RWPE2 (cell line): ENCODE data around the gene PLEKHA5.
A peak's percentile ranks its signal among the peaks of the same experiment; 100 is the strongest.

Source experiments
- ATAC-seq: fragments of 200-7000 bp; cut with Tn5 transposase; 3 replicates; pipeline ENCODE4 v1.9.1; 2021; ENCODE audit warnings: low read depth
- DNase-seq: peaks from one replicate; pipeline ENCODE4 v3.0.0-alpha.2; 2020; ENCODE audit warnings: low spot score
- H3K27ac ChIP-seq: fragments of 450-650 bp; 2 replicates; pipeline ENCODE4 v1.5.1; 2017; ENCODE audit warnings: mild to moderate bottlenecking; ENCODE audit not compliant: poor library complexity, severe bottlenecking
- H3K27me3 ChIP-seq: fragments of 250-450 bp; sonication (Bioruptor Pico); 2 replicates; pipeline ENCODE4 v1.5.1; 2021; ENCODE audit warnings: mild to moderate bottlenecking, moderate library complexity; ENCODE audit not compliant: insufficient read depth, poor library complexity, severe bottlenecking
- H3K36me3 ChIP-seq: fragments of 250-450 bp; sonication (Bioruptor Pico); 2 replicates; pipeline ENCODE4 v1.5.1; 2020; ENCODE audit warnings: low read depth, mild to moderate bottlenecking, moderate library complexity
- H3K4me1 ChIP-seq: fragments of 250-450 bp; sonication (Bioruptor Pico); 2 replicates; pipeline ENCODE4 v1.5.1; 2021; ENCODE audit warnings: mild to moderate bottlenecking, moderate library complexity; ENCODE audit not compliant: insufficient read depth, poor library complexity, severe bottlenecking
- H3K4me3 ChIP-seq: fragments of 250-450 bp; sonication (Bioruptor Pico); 2 replicates; pipeline ENCODE4 v1.5.1; 2021; ENCODE audit warnings: mild to moderate bottlenecking, moderate library complexity; ENCODE audit not compliant: severe bottlenecking
- H3K9me3 ChIP-seq: fragments of 250-450 bp; sonication (Bioruptor Pico); 2 replicates; pipeline ENCODE4 v1.5.1; 2021; ENCODE audit warnings: mild to moderate bottlenecking, moderate library complexity; ENCODE audit not compliant: severe bottlenecking
- TF ChIP-seq, protein P1 (sequence below): fragments of 450-650 bp; IDR thresholded peaks from one replicate; pipeline ENCODE4 v1.5.1; 2017; ENCODE audit warnings: mild to moderate bottlenecking, moderate library complexity; ENCODE audit not compliant: poor library complexity, severe bottlenecking

The PLEKHA5 gene

DNA sequence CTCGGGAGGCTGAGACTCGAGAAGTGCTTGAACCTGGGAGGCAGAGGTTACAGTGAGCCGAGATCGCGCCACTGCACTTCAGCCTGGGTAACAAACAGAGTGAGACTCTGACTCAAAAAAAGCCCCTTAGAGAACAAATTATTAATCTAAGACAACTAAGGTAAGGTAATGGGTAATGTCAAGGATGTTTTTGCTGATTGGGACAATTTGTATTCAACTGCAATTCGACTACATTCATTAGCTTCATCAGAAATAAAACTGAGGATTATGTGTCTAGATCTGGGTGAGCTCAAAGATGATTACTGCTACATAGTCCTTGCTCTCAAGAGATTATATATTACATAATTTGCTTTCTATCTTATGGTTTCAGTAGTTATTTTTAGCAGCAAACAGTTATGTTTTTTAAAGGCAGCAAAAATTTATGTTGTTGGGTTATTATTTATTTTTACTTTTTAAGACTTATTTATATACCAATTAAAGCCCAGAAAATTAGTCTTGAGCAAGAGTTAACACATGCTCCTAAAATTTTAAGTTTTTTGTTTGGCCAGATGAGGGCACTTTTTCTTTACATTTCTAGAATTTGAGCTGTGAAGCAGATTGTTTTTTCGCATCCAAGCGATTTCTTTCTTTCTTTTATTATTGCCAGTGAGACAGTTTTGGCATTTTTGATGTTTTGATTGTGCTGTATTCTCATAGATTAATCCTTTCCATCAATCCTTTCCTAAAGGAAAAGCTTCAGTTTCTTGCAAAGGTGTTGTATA, 52.3 kb downstream of the PLEKHA5 start:
- no peak overlapping the region for H3K27ac ChIP-seq
- ATAC-seq (no peak), DNase-seq (no peak)
- H3K9me3 ChIP-seq = no peaks in the 10 kb centered on the region
- H3K4me3 ChIP-seq = no peak overlapping the region
- no peaks in the 10 kb centered on the region for H3K36me3 ChIP-seq
- no peaks in the 10 kb centered on the region for H3K27me3 ChIP-seq
- H3K4me1 ChIP-seq = no peaks in the 10 kb centered on the region
- TF ChIP-seq, protein P1, sequence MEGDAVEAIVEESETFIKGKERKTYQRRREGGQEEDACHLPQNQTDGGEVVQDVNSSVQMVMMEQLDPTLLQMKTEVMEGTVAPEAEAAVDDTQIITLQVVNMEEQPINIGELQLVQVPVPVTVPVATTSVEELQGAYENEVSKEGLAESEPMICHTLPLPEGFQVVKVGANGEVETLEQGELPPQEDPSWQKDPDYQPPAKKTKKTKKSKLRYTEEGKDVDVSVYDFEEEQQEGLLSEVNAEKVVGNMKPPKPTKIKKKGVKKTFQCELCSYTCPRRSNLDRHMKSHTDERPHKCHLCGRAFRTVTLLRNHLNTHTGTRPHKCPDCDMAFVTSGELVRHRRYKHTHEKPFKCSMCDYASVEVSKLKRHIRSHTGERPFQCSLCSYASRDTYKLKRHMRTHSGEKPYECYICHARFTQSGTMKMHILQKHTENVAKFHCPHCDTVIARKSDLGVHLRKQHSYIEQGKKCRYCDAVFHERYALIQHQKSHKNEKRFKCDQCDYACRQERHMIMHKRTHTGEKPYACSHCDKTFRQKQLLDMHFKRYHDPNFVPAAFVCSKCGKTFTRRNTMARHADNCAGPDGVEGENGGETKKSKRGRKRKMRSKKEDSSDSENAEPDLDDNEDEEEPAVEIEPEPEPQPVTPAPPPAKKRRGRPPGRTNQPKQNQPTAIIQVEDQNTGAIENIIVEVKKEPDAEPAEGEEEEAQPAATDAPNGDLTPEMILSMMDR = peak; percentile 14

- Histone ChIP-seq H3K9me3 (no peaks in the 10 kb centered on the region), H3K27ac (no peak overlapping the region), H3K4me1 (no peaks in the 10 kb centered on the region), H3K36me3 (no peaks in the 10 kb centered on the region), H3K4me3 (no peak overlapping the region), H3K27me3 (no peaks in the 10 kb centered on the region)
- ATAC-seq (no peak), DNase-seq (no peak)
- TF ChIP-seq, protein P1 = no peak
Measured at GRCh38 chr12:19183121-19183838, 53.7 kb downstream of the PLEKHA5 start.

- no peak for ATAC-seq
- H3K27ac ChIP-seq = no peak overlapping the region
Measured at GRCh38 chr12:19185262-19185929, 55.9 kb downstream of the PLEKHA5 start.

GRCh38 chr12:19186722-19187661, 57.5 kb downstream of the PLEKHA5 start:
- Histone ChIP-seq H3K4me3 (no peak overlapping the region), H3K27ac (no peak overlapping the region), H3K27me3 (no peaks in the 10 kb centered on the region), H3K9me3 (no peaks in the 10 kb centered on the region), H3K4me1 (no peaks in the 10 kb centered on the region), H3K36me3 (no peaks in the 10 kb centered on the region)
- TF ChIP-seq, protein P1 = peak; percentile 68
- no peak for DNase-seq
- ATAC-seq = no peak

More at GRCh38 chr12:19185262-19185929, 55.9 kb downstream of the PLEKHA5 start:
- Histone ChIP-seq H3K4me1 (no peaks in the 10 kb centered on the region), H3K9me3 (no peaks in the 10 kb centered on the region), H3K27me3 (no peaks in the 10 kb centered on the region), H3K36me3 (no peaks in the 10 kb centered on the region), H3K4me3 (no peak overlapping the region)
- no peak for DNase-seq
- TF ChIP-seq, protein P1 = no peak
